Measurements from ENCODE around the gene VPS36.
"Not testable (repeated sequence)": the region's sequence is repeated elsewhere in the genome, so short reads cannot be mapped to it uniquely, and the experiment has no call there.

The VPS36 gene

DNA sequence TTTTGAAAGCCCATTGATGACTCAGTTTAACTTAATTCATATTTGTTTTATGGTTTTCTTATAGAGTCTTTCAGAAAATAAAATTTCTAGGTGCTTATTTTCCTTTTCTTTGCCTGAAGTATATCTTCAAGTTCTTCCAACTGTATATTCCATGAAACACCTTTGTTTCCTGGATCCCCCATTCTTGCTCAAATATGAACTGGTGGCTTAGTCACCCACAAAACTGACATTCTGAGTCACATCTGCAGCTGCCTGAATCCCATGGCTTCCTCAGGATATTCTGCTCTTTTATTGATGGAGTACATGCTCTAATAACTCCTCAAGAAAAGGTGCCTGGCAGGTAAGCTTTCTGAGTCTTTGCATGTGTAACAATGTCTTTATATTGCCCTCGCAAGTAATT is 77.2 kb downstream of the VPS36 start:
- not testable (repeated sequence) for DNase-seq

DNA sequence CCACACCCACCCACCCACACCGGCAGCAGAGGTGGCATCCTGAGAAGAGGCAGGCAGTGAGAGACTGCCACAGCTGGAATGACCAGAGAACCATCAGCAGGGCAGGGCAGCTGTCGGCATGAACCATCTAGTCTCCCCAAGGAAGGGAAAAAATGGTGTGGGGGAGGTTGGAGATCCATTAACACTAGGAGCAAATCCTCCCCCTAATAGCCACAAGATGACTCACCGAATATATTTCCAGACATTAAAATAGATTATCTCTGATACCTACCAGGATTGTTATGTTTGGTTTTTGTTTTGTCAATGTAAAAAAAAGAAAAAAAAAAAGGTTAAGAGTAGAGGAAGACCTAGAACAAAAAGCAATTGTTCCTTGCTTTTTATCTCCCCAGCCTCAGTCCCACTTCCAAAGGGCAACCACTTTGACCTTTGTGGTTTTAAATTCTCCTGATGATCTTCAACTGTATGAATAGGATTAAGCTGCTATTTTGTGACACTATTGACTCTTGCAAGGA is 78.6 kb downstream of the VPS36 start:
- no peak for DNase-seq

DNA sequence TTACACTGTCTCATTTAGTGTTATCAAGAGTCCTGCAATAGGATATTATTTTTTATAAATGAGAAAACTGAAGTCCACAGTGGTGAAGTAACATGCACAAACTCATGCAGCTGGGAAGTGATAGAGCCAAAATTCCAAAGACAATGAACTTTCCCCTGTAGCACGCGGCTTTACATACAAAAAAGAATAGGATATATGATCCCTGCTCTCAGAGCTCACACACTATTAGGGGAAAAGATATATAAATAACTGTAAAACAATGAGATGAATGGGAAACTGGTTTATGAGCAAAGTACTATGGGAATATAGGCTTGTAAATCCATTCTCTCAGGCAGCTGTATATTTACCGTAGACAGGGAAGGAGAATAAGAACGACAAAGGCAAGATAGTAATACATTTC is 84.1 kb downstream of the VPS36 start:
- no peak for DNase-seq

Data from 8988T (cell line).